ENCODE results near the gene PPP1R17.

The PPP1R17 gene

DNA sequence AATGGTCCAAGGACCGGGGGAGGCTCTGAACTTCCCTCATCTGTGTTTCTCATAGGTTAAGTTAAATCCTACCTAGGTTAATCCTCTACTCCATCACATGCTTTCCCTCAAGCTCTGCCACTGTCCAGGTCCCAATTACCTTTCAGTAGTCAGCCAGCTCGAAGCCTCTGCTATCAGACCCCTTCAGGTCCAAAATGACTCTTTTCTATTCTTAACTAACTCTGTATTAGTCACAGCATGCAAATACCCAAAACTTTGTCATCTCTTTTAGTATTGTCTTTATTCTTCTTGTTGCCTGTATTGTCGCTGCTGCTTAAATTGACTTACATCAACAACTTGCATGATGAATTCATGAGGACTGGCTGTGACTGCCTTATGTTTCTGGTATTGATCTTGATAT, 15.3 kb downstream of the PPP1R17 start:
- DNase-seq (ENCODE audit: low read depth) = no peak

DNA sequence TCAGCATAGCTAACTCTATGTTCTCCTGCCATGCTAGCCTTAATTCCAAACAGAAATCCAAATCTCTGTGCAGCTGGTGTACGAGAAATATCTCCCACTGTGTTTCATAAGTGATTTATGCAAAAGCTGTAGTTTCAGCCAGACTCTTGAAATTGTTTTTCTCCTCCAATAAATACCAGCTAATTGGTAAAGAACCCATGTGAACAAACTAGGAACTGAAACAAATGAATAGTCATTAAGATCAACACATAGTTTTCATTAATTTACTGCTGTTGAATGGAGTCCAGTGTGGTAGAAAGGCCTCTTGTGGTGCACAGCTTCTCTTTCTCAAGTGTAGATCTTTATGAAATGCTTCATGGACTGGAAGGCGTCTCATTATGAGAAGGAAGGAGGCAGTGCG, 18.4 kb downstream of the PPP1R17 start:
- DNase-seq (ENCODE audit: low read depth) = no peak

DNA sequence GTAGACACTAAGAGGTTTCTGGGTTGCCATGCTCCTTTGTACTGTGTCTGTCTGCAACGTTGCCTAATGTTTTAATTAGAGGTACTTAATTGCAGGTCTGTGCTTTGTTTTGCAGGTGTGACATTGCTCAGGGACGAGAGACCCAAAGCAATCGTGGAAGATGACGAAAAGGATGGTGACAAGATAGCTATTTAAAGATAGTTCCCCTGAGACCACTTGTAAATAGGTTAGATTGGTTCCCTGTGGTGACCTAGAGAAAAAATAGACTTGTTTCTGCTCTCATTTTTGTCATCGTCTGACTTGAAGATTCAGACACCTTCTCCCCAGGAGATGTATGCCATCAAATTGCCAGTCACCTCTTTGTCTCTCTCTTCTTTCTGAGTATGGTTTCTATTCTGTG, 20.1 kb downstream of the PPP1R17 start:
- DNase-seq (ENCODE audit: low read depth) = no peak

DNA sequence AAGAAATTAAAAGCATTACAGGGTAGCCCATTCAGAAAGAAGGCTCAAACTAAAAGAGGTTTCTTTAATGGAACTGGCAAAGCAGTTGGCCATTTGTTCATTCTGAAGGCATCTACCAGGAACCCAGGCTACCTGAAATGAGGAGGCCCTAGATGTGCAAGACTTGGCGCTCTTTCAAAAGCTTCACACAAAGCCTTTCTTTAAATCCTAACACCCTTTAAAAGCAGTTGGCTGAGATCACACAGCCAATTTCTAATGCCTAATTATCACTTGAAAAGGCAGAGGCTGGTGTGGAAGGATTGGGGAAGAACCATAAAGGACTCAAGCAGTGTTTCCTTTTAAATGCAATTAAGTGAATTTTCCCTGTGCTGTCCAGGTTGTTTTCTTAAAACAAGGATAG, 23.2 kb downstream of the PPP1R17 start:
- DNase-seq (ENCODE audit: low read depth) = no peak

DNA sequence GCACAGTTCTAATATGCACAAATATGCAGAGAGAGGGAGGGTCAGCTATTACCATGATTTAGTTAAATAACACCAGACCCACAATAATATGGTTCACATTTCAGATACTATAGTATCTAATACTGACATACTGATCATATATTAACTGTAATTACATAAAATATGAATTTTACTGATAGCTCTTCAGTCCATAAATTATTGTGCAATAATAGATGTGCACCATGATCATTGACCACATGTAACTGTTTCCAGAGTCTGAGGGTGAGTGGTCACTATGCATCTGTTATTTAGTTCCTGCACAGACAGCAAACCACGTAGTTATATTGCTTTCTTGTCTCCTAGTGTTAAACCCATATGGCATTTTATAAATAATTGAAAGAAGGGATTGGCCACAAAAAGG, 29.3 kb downstream of the PPP1R17 start:
- no peak for DNase-seq (ENCODE audit: low read depth)

DNA sequence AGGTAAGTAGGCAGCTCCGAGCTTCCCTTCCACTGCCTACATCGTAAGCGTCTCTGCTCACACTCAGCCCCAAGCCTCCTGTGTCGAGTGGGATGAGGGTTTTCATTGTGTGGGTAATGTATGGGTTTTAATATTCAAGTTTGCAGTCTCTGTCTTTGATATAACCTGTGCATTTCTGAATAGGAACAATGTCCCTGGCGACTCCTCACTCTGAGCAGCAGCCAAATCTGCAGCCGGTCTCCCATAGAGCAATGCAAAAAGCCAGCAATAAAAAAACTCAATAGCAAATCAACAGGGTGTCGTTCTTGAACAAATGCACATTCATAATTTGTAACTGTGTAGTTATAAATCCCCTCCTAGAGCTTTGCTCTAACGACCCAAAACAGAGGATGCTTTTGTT, 33.4 kb downstream of the PPP1R17 start:
- DNase-seq (ENCODE audit: low read depth) = no peak

DNA sequence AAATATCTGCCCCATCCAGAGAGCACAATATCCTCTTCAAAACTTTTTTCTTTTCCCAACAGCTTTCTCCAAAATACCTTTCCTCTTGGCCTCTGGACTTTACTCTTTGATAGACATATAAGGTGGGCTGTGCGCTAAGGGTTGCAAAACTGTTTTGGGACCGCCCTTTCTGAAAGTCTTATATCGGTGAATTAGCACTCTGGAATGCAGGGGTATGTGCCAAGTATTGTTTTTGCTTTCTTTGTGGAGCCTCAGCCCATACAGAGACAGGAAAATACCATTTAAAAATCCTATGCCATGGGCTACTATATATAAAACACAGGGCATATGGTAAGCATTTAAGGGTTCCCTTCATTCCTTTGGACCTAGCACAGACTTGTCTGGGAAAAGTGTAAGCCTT, 37.7 kb downstream of the PPP1R17 start:
- DNase-seq (ENCODE audit: low read depth) = no peak

DNA sequence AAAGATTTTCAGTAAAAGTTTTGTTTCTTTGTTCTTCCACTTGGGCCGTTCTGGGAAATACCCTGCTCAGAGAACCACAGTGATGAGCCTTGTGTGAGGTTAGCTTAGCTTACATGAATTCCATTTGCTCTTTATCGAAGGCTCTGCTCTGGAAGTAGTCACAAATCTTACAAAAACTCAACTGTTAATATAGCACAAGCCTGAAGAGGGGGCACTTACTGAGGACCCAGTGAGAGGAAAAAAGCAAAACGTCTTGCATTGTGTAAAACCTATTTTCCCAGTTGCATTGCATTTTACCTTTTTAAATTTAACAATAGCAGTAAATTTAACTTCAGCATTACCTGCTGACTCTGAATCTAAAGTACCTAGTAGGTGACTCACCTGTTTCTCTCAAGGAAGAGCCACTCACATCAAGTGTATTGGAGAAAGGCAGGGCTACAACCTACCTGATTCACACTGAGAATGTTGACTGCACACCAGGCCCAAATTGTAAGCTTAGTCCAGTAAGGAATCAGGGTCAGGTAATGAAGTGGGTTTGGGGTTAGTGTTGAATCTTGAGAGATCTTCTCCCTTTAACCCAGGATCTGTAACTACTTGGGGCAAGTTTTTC, 42.3 kb downstream of the PPP1R17 start:
- no peak for DNase-seq (ENCODE audit: low read depth)

DNA sequence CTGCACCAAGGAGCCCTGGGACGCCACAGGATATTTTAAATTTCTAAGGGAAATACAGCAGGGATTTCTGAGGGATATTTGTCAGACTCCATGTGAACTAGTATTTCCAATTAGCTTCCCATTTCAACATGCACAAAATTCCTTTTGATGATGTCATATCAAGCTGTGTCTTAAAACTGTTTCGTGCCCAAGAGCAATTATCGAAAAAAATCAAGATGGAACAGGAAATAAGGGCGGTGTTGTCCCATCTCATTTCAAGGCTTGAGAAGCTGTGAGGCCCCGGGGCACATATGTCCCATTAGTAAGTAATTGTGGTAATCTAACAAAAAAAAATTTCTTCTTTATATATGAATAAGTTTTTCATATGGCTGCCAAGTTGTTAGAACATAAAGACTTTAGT, 47.4 kb downstream of the PPP1R17 start:
- no peak for DNase-seq (ENCODE audit: low read depth)

DNA sequence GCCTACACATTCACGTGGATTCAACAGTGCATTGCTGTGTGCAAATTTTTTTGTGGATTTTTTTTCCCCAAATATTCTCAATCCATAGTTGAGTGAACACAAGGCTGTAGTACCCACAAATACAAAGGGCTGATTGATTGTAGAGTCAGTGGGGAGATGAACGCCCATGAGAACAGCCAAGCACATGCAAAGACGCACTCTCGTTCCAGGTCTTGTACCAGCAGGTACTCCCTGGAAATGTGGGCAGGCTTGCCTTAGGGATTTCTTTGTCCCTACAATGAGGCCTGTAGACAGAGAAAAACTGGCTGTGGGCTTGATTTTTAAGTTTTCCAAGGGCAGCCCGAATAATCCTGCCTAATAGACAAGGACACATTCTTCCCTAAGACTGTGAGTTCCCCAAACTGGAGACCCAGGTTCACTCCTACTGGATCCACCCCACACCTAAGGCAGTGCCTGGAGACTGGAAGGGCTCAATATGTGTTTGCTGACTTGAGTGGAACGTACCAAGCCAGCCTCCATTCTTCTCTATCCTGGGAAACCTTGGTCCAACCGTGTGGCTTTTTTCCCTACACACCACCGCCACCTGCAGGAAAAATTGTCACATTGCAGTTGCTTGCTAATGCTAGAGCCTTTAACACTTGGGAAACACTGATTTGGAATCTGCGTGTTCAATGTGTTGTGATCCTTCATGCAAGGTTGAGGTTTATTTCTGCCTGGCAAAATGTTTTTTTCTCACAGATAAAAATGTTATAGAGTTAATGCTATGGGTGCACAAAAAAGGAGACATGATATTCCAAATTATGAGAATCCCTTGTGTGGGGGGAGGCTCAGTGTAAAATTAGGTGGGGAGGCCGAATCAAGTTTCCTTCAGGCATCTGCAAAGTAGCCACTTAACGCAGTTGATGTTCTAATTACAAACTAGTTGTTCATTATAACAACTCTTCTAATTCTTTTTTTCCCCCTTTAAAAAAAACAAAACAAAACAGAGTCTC, 49.3 kb downstream of the PPP1R17 start:
- DNase-seq (ENCODE audit: low read depth) = peak; percentile 13

DNA sequence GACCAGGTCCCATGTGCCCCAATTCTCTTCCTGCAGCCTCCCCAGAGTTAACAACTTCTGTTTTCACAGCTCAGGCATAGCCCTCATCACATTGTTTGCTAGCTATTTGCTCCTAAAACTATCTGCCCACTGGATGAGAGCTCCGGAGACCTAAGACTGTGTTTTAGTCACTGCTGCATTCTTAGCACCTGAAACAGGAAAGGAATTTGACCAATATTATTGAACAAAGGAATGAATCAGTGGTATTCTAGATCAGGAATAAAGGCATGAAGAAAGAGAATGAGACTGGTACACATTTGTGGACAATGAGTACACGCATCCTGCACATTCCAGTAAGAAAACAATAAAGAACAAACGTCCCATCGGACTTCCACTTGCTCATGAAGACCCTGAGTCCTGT, 54.8 kb downstream of the PPP1R17 start:
- DNase-seq (ENCODE audit: low read depth) = no peak

DNA sequence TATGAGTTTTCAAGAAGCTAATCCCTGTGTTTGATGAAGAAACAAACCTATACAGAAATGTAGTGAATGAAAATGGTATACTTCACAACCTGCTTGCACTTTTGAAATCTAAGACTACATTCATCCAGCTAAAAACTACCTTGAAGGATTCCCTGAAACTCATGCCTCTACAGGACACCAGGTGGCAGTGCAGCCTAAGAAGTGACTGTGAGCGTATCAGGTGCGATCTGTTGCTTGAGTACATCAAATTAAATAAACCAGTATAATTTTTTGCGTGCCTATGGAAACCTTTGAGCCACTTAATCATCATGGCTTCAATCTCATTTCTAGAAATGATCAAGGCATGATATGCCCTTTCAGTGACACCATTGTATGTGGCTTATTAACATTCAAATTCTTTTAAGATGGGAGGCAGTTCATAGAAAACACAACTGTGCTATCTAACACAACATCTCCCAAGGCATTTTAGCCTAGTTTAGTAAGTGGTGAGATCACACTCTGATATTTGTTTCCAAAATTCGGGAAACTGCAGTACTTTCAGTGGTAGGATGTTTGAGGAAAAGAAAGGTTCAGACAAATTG, 57.4 kb downstream of the PPP1R17 start:
- peak; percentile 24 for DNase-seq (ENCODE audit: low read depth)

DNA sequence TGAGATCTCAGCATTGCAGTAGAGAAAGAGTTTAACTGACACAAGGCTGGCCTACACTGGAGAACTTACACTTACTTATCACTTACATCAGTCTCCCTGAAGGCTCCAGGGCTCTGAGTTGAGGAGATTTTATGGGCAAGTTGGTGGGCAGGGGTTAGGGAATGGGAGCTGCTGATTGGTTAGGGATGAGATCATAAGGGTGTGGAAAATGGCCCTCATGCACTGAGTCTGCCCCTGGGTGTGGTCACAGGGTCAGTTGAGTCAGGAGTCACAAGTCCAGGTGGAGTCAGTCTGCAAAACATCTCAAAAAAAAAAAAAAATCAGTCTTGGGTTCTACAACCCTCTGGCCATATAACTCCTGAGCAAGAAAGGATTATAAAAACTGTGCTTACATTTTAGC, 60.5 kb downstream of the PPP1R17 start:
- DNase-seq (ENCODE audit: low read depth) = no peak

DNA sequence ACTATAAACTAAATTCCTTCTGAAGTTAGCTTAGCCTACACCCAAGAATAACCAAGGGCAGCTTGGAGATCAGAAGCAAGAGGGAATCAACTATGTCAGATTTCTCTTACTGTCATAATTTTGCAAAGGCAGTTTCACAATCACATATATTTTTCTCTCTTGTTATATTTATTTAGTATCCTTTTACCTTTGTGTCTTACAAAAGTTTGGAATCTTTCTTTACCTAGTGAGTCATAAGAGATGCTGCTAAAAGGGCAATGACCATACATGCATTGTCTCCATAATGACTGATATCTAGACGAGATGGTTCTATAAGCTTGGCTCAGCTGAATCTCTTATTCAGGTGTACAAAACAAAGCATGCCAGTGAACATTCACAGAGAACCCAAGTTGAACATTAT, 61.1 kb downstream of the PPP1R17 start:
- no peak for DNase-seq (ENCODE audit: low read depth)

DNA sequence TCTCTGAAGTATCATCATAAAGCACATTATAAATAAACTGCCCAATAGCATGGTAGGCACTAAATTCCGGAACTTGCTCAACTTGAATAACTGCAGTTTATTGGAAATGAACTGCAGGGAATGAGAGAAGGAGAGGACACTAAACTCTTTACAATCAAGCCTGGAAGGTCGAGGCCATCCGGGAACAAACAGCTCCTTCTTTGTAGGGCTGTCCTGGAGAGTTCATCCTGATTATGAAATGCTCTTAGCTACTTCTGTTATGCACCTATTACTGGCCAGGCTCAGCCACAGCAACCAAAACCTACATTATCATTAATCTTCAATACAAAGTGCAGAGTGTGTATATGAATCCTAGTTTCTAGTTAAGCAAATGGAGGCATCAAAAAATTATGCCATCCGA, 64.7 kb downstream of the PPP1R17 start:
- no peak for DNase-seq (ENCODE audit: low read depth)

Measured in non-pigmented ciliary epithelial cell (primary cell).